ENCODE measurements around the gene FAM43B.

Gene FAM43B

DNA sequence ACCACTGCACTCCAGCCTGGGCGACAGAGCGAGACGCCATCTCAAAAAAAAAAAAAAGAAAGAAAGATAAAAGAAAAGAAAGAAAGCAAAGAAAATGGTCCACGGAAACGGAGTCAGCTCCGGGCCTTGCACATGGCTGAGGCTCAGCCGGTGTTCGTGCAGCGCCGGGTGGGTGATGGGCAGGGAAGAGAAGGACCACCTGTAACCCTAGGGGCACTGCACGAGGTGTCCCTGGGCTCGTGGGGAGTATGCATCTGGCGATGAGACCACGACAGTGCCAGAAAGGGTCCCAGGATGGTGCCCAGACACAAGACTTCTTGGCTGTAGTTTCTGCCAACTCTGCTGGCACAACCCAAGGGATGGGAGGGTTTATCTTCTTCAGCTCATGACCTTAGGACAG, 42.4 kb downstream of the FAM43B start:
- DNase-seq, result no peak

DNA sequence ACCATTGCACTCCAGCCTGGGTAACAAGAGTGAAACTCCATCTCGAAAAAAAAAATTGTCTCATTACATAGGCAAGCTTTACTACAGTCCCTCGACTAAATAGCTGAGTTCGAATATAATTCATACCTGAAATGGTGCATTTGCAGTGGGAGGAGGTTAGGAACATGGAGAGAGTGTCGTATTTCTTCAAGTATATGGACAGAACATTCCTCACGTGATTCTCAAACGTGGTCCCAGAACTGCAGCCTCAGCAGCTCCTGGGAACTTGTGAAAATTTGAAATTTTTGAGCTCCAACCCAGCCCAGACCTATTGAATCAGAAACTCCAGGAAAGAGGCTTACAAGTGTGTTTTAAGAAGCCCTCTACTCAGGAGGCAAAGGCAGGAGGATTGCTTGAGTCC, 43.7 kb downstream of the FAM43B start:
- DNase-seq, result no peak

DNA sequence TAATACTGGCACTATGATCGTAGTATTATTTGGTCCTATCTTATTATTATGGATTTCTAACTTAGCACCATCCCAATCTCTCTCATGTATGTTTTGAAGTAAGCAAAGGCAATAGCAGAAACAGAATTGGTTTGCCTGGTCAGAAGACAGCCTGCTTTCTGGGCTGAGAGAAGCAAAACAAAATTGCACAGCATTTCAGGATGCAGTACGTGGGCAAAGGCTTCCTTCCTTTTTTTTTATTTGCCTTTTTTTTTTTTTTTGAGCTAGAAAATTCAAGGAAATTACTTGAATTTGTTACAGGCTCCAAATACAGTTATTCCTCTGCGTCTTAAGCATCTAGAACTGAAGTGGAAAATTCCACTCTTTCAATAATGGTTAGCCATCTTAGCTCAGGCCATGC, 45.3 kb downstream of the FAM43B start:
- DNase-seq, result no peak

DNA sequence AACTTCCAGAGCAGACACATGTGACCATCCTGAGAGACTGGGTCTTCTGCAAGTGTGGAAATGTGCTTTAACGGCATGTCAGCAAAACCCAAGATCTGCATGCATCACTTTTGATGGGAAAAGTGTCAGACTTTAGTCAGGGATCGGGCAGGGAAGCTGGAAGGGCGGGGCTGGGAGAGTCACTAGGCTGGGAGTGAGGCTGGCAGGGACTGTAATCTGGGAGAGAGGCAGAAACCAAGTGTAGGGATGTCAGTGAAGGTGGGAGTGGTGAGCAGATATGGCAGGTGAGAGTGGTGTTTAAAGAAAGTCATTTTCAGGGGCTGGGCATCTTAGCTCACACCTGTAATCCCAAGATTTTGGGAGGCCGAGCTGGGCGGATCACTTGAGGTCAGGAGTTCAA, 47.8 kb downstream of the FAM43B start:
- no peak for DNase-seq

DNA sequence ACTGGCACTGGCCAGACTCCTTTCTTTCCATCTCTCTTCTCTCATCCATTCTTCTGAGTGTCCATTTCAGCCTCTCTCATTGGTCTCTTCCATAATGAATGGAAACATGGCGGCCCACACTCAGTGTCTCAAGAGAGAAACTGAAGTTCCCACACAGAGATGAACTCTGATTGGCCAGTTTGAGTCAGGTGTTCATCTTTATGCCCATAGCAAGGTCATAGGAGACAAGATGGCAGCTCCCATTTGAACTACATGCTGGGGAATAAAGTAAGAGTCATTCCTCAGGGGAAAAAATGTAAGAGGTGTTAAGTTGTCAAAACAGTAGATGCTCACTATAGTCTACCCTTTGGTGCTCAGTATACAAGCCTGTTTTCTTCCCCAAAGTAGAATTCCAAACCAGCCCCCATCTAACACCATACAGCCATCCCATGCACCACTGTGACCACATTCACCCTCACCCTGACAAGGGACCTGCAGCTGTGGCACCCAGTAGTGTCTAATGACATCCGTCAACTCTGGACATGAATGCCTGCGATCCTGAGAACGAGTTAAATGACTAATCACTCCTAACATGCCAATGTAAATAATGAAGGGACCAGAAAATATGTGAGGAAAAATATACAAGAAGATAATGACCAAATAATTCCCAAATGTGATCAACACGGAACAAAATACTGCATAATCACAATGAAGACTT, 48.9 kb downstream of the FAM43B start:
- DNase-seq, result no peak

DNA sequence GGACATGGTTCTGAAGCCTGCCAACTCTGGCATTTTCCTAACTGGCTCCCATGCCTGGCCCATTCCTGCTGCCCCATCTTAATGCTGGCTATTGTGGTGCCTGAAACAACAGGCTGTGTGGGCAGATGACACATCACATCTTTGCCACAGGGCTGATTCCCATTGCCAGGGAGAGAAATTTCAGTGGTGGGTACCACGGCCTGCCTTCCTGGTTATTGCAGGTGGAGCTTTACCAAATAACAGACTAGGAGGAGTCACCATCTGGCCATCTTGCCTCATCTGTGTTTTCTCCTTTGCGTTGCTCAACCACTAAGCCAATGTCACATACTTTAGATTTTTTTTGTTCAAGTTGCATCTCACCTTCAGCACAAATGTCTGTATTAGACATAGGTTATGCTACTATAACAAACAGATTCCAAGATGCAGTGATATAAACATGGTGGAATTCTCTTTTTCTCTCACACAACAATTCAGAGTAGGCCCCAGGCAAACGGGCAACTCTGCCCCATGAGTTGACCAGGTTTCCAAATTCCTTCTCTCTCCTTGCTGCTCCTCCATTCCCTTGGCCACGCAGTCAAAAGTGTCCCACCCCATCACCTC, 50.6 kb downstream of the FAM43B start:
- DNase-seq, result no peak

DNA sequence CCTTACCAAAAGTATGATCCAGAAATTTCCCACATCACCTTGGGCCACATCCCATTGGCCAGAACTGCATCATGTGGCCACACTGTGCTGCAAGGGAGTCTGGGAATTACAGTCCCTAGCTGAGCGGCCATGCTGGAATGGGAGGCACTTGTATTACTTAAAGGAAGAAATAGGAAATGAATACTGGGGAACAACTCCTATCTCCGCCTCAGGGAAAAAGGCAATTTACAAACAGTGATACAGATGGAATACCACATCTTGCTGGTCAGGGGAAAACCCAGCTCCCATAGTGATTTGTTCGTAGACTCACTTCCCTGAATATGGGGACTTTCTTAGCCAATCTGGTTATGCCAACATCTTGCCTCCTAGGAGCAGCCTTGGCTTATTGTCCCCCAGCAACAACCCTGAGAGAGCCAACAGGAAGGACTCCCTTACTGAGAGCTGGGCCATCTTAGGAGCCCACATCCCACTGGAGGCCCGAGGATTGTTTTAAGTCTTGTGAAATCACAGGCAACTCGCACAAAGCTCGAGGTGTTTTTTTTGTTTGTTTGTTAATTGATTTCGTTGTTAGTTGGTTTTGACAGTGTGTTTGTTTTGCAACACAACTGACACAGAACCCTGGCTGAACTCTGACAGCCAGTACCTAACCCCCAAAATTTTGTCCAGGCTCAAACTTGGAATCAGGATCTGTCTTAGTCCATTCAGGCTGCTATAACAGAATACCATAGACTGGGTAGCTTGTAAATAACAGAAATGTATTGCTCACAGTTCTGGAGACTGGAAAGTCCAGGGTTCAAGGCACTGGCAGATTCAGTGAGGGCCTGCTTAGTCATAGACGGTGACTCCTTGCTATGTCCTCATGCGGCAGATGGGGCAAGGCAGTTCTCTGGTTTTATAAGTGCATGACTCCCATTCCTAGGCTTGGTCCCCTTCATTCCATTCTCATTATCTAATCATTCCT, 51.4 kb downstream of the FAM43B start:
- DNase-seq, result no peak

All from NCI-H446 treated with DMSO at 0.1 percent for 48 hours (cell line).